A549 (cell line): ENCODE data around the gene BEND5.

Experiments
- CEBPB ChIP-seq, 2 experiments: fragments of >200 bp in 1 of 2; sonication (Bioruptor Twin) in 1 of 2; formaldehyde crosslinking in 1 of 2; IDR thresholded peaks; 2 replicates each; pipeline ENCODE4 v1.6.1; 2012 to 2016
- EP300 ChIP-seq, 2 experiments: fragments of >200 bp; sonication (Bioruptor Twin); formaldehyde crosslinking; IDR thresholded peaks; 2 replicates in 1 of 2; 3 replicates in 1 of 2; pipeline ENCODE4 v1.6.1; 2016 to 2017
- POLR2A ChIP-seq: IDR thresholded peaks from 2 replicates; pipeline ENCODE4 v1.6.1; 2012; ENCODE audit warnings: mild to moderate bottlenecking, low read length
- RNF2 ChIP-seq: fragments of 200-600 bp; sonication (generic); IDR thresholded peaks from 2 replicates; pipeline ENCODE4 v1.6.1; 2016; ENCODE audit warnings: low read depth, mild to moderate bottlenecking, antibody characterized with exemption, moderate library complexity, borderline replicate concordance
- ZSCAN20 ChIP-seq: fragments of 250-450 bp; sonication (Bioruptor Pico); IDR thresholded peaks from 2 replicates; pipeline ENCODE4 v1.8.0; 2022; ENCODE audit warnings: mild to moderate bottlenecking, moderate library complexity
- TF ChIP-seq, protein P1 (sequence below): fragments of >200 bp; sonication (Bioruptor Twin); formaldehyde crosslinking; IDR thresholded peaks from 3 replicates; pipeline ENCODE4 v1.5.1; 2016
- TF ChIP-seq, protein P2 (sequence below): IDR thresholded peaks from 2 replicates; pipeline ENCODE4 v1.6.1; 2012

DNA sequence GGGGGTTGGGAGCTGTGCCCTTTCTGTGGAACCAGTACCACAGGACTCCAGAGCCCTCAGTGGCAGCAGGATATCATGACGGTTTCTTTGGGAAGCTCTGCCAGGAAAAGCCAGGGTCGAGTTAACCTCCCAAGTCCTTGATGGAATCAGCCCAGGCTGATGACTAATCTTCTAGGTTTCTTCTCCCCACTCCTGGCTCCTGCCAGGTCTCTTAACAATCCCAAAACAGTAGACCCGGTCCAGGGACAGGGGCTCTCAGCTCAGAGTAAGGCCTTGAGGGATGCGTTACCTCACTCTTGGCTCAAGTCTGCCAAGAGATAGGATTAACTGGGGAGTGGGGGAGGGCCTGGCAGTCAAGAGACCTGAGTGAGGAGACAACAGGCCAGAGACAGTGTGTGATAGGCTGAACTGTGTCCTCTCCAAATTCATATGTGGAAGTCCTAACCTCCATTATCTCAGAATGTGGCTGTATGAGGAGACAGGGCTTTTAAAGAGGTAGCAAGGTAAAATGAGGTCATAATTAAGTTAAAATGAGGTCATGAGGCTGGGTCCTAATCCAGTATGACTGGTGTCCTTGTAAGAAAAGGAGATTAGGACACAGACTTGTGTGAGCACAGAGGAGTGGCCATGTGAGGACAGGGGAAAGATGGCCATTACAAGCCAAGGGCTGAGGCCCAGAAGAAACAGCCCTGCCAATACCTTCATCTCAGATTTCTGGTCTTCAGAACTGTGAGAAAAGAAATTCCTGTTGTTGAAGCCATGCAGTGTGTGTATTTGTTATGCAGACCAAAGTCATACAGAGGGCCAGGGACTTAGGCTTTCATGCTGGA, 95.0 kb downstream of the BEND5 start:
- TF ChIP-seq, protein P1, sequence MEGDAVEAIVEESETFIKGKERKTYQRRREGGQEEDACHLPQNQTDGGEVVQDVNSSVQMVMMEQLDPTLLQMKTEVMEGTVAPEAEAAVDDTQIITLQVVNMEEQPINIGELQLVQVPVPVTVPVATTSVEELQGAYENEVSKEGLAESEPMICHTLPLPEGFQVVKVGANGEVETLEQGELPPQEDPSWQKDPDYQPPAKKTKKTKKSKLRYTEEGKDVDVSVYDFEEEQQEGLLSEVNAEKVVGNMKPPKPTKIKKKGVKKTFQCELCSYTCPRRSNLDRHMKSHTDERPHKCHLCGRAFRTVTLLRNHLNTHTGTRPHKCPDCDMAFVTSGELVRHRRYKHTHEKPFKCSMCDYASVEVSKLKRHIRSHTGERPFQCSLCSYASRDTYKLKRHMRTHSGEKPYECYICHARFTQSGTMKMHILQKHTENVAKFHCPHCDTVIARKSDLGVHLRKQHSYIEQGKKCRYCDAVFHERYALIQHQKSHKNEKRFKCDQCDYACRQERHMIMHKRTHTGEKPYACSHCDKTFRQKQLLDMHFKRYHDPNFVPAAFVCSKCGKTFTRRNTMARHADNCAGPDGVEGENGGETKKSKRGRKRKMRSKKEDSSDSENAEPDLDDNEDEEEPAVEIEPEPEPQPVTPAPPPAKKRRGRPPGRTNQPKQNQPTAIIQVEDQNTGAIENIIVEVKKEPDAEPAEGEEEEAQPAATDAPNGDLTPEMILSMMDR, result no peak
- TF ChIP-seq CEBPB (IDR thresholded peaks at IDR 0.05) (no peak), ZSCAN20 (CRISPR knock-in tag) (no peak), EP300 (IDR thresholded peaks at IDR 0.05) (no peak), RNF2 (no peak), POLR2A (no peak)
- TF ChIP-seq, protein P2, sequence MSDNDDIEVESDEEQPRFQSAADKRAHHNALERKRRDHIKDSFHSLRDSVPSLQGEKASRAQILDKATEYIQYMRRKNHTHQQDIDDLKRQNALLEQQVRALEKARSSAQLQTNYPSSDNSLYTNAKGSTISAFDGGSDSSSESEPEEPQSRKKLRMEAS, result no peak
